ENCODE data around the gene LGALS7.

LGALS7 gene

DNA sequence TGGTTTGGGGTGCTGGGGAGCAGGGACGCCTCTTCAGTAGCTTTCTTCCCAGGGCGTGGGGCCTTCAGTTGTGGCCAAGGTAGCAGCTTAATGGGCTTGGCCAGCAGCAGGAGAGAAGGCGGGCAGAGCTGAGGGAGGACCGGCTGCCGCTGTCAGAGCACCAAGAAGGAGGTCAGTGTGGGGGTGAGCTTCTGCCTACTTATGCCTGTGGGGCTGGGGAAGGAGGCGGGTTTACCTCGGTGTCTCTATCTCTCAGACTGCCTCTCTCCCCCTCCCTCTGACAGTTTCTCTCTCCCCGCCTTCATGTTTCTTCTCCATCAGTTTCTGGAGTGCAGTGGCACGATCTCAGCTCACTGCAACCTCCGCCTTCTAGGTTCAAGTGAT lies 29.0 kb downstream of the LGALS7 start, which contains the start of gene CAPN12:
CAPN12 (minus strand) TSS at position 177 of the 384 bp plus-strand sequence. CDS start 309 bp downstream, outside the sequence.
- H4K91ac ChIP-seq (ENCODE audit: low read length): no peak within 1 kb of the TSS
- no peaks in the 10 kb centered on the region for H3K27me3 ChIP-seq (ENCODE audit: control insufficient read depth in 1 of 2, insufficient read depth in 1 of 2, low read length in 2 of 2)
- H3K18ac ChIP-seq (ENCODE audit: low read depth in 1 of 2, low read length in 2 of 2): no peak within 1 kb of the TSS
- H3K9me3 ChIP-seq (ENCODE audit: control insufficient read depth, low read length): no peaks in the 10 kb centered on the region
- H2AK5ac ChIP-seq (ENCODE audit: low read length, severe bottlenecking): no peak within 1 kb of the TSS
- H3K4me2 ChIP-seq (ENCODE audit: low read length, poor library complexity, severe bottlenecking): no peak within 1 kb of the TSS
- no peak within 1 kb of the TSS for H3K23ac ChIP-seq (ENCODE audit: low read length in 2 of 2)
- H3K14ac ChIP-seq (ENCODE audit: low read length in 2 of 2): no peak within 1 kb of the TSS
- H2AFZ ChIP-seq (ENCODE audit: low read depth, low read length): no peak within 1 kb of the TSS
- H4K8ac ChIP-seq (ENCODE audit: low read length): no peak within 1 kb of the TSS
- no peaks in the 10 kb centered on the region for H3K36me3 ChIP-seq (ENCODE audit: control insufficient read depth in 1 of 2, insufficient read depth in 2 of 2, low read depth in 1 of 2, low read length in 2 of 2)
- no peak for DNase-seq
- no peak within 1 kb of the TSS for H2BK5ac ChIP-seq (ENCODE audit: low read depth, low read length, poor library complexity, severe bottlenecking)
- no peaks in the 10 kb centered on the region for H3K79me1 ChIP-seq (replicated peaks; ENCODE audit: low read length, poor library complexity, severe bottlenecking)
- H3K9ac ChIP-seq (ENCODE audit: low read length): no peak within 1 kb of the TSS
- no peak within 1 kb of the TSS for H2BK12ac ChIP-seq (ENCODE audit: low read length in 2 of 2)
- H2BK15ac ChIP-seq (ENCODE audit: low read depth, poor library complexity, severe bottlenecking): no peak within 1 kb of the TSS
- no peak within 1 kb of the TSS for H3K4ac ChIP-seq (ENCODE audit: low read depth in 1 of 2, low read length in 2 of 2)
- no peaks in the 10 kb centered on the region for H3K4me1 ChIP-seq (ENCODE audit: control insufficient read depth, insufficient read depth, low read depth, low read length)
- no peak within 1 kb of the TSS for H2BK120ac ChIP-seq (ENCODE audit: low read depth, low read length)
- no peak within 1 kb of the TSS for H3K27ac ChIP-seq (ENCODE audit: low read length, poor library complexity, severe bottlenecking)
- H3K4me3 ChIP-seq (ENCODE audit: insufficient read depth in 1 of 2, low read depth in 1 of 2, low read length in 2 of 2): no peak within 1 kb of the TSS
- 71% methylated on average over 7 of the region's 10 CpGs for WGBS

DNA sequence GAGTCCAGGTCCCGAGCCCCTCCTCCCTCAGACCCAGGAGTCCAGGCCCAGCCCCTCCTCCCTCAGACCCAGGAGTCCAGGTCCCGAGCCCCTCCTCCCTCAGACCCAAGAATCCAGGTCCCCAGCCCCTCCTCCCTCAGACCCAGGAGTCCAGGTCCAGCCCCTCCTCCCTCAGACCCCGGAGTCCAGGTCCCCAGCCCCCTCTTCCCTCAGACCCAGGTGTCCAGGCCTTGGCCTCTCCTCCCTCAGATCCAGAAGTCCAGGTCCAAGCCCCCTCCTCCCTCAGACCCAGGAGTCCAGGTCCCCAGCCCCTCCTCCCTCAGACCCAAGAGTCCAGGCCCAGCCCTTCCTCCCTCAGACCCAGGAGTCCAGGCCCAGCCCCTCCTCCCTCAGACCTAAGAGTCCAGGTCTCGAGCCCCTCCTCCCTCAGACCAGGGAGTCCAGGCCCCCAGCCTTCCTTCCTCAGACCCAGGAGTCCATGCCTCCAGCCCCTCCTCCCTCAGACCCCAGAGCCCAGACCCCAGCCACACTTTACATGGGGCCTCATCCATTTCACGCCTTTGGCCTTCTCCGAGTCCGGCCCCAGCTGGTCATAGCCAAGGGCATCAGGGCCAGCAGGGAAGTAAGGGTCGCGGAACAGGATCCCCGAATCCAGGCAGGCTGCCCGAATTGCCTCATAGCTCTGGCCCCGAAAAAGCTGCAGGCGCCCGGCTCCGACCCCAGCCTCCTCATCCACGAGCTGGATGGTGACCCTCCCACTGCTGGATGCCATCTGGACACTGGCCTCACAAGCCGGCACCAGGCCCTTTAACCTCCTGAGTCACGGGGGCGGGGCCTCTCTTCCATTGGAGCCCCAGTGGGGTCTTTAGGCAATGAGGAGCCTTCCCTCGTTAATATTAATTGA lies 29.7 kb downstream of the LGALS7 start:
- H2AK5ac ChIP-seq (ENCODE audit: low read length, severe bottlenecking): no peak overlapping the region
- H3K79me1 ChIP-seq (replicated peaks; ENCODE audit: low read length, poor library complexity, severe bottlenecking): no peaks in the 10 kb centered on the region
- H3K4me3 ChIP-seq (ENCODE audit: insufficient read depth in 1 of 2, low read depth in 1 of 2, low read length in 2 of 2): no peak overlapping the region
- H4K8ac ChIP-seq (ENCODE audit: low read length): no peak overlapping the region
- H3K9me3 ChIP-seq (ENCODE audit: control insufficient read depth, low read length): no peaks in the 10 kb centered on the region
- H3K14ac ChIP-seq (ENCODE audit: low read length in 2 of 2): no peak overlapping the region
- no peak overlapping the region for H3K4me2 ChIP-seq (ENCODE audit: low read length, poor library complexity, severe bottlenecking)
- WGBS: 87% methylated on average over 19 of the region's 20 CpGs
- DNase-seq: no peak
- H3K27ac ChIP-seq (ENCODE audit: low read length, poor library complexity, severe bottlenecking): no peak overlapping the region
- H3K36me3 ChIP-seq (ENCODE audit: control insufficient read depth in 1 of 2, insufficient read depth in 2 of 2, low read depth in 1 of 2, low read length in 2 of 2): no peaks in the 10 kb centered on the region
- no peak overlapping the region for H4K91ac ChIP-seq (ENCODE audit: low read length)
- no peak overlapping the region for H2BK15ac ChIP-seq (ENCODE audit: low read depth, poor library complexity, severe bottlenecking)
- H2AFZ ChIP-seq (ENCODE audit: low read depth, low read length): no peak overlapping the region
- no peak overlapping the region for H3K23ac ChIP-seq (ENCODE audit: low read length in 2 of 2)
- no peak overlapping the region for H3K18ac ChIP-seq (ENCODE audit: low read depth in 1 of 2, low read length in 2 of 2)
- H2BK120ac ChIP-seq (ENCODE audit: low read depth, low read length): no peak overlapping the region
- peaks cover 0 to 3% of the 10 kb centered on the region in 2 experiments for H3K27me3 ChIP-seq (ENCODE audit: control insufficient read depth in 1 of 2, insufficient read depth in 1 of 2, low read length in 2 of 2)
- H2BK5ac ChIP-seq (ENCODE audit: low read depth, low read length, poor library complexity, severe bottlenecking): no peak overlapping the region
- no peaks in the 10 kb centered on the region for H3K4me1 ChIP-seq (ENCODE audit: control insufficient read depth, insufficient read depth, low read depth, low read length)
- H3K9ac ChIP-seq (ENCODE audit: low read length): no peak overlapping the region
- H3K4ac ChIP-seq (ENCODE audit: low read depth in 1 of 2, low read length in 2 of 2): no peak overlapping the region
- no peak overlapping the region for H2BK12ac ChIP-seq (ENCODE audit: low read length in 2 of 2)

DNA sequence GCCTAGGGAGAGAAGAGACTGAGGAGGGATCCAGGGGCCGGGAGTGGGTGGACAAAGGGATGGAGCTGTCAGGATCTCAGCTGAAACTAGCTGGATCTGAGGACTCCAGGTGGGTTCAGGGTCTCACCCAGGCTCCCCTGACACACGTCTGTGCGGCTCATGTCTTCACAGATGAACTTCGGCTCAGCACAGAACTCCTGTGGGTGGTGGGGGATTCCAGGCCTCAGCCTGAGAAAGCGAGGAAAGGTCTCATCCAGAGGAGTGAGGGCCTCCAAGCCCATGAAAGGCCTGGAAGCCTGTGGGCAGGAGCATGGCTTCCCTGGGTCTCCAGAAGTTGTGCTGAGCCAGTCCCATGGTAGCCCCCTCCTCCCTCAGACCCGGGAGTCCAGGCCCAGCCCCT lies 30.4 kb downstream of the LGALS7 start:
- Histone ChIP-seq H3K79me1 (replicated peaks; ENCODE audit: low read length, poor library complexity, severe bottlenecking) (no peaks in the 10 kb centered on the region), H3K9ac (ENCODE audit: low read length) (no peak overlapping the region), H4K91ac (ENCODE audit: low read length) (no peak overlapping the region), H2BK15ac (ENCODE audit: low read depth, poor library complexity, severe bottlenecking) (no peak overlapping the region), H3K4me2 (ENCODE audit: low read length, poor library complexity, severe bottlenecking) (no peak overlapping the region), H4K8ac (ENCODE audit: low read length) (no peak overlapping the region), H3K27me3 (ENCODE audit: control insufficient read depth in 1 of 2, insufficient read depth in 1 of 2, low read length in 2 of 2) (peaks cover 0 to 7% of the 10 kb centered on the region in 2 experiments), H3K4ac (ENCODE audit: low read depth in 1 of 2, low read length in 2 of 2) (no peak overlapping the region), H3K14ac (ENCODE audit: low read length in 2 of 2) (no peak overlapping the region), H3K27ac (ENCODE audit: low read length, poor library complexity, severe bottlenecking) (no peak overlapping the region), H2AFZ (ENCODE audit: low read depth, low read length) (no peak overlapping the region), H2BK5ac (ENCODE audit: low read depth, low read length, poor library complexity, severe bottlenecking) (no peak overlapping the region), H2BK12ac (ENCODE audit: low read length in 2 of 2) (no peak overlapping the region), H3K9me3 (ENCODE audit: control insufficient read depth, low read length) (no peaks in the 10 kb centered on the region), H3K4me3 (ENCODE audit: insufficient read depth in 1 of 2, low read depth in 1 of 2, low read length in 2 of 2) (no peak overlapping the region), H3K23ac (ENCODE audit: low read length in 2 of 2) (no peak overlapping the region), H3K36me3 (ENCODE audit: control insufficient read depth in 1 of 2, insufficient read depth in 2 of 2, low read depth in 1 of 2, low read length in 2 of 2) (no peaks in the 10 kb centered on the region), H2AK5ac (ENCODE audit: low read length, severe bottlenecking) (no peak overlapping the region), H2BK120ac (ENCODE audit: low read depth, low read length) (no peak overlapping the region), H3K4me1 (ENCODE audit: control insufficient read depth, insufficient read depth, low read depth, low read length) (no peaks in the 10 kb centered on the region), H3K18ac (ENCODE audit: low read depth in 1 of 2, low read length in 2 of 2) (no peak overlapping the region)
- DNase-seq: no peak
- WGBS: 94% methylated on average over 6 of the region's 6 CpGs

DNA sequence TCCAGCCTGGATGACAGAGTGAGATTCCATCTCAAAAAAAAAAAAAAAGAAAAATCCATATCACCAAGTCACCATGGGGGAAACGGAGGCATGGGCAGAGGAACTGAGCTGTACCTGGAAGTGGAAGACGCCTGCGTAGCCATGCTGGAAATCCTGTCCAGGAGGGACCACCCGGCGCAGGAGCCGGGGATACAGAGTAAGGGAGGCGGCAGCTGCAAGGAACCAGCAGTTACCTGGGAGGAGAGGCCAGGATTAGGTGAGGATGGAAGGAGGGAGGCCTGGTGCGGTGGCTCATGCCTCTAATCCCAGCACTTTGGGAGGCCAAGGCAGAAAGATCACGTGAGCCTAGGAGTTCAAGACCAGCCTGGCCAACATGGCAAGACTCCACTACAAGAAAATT lies 31.0 kb downstream of the LGALS7 start:
- no peak overlapping the region for H3K9ac ChIP-seq (ENCODE audit: low read length)
- no peak overlapping the region for H3K27ac ChIP-seq (ENCODE audit: low read length, poor library complexity, severe bottlenecking)
- no peak overlapping the region for H4K91ac ChIP-seq (ENCODE audit: low read length)
- no peak overlapping the region for H2BK12ac ChIP-seq (ENCODE audit: low read length in 2 of 2)
- no peak overlapping the region for H2AK5ac ChIP-seq (ENCODE audit: low read length, severe bottlenecking)
- no peak overlapping the region for H4K8ac ChIP-seq (ENCODE audit: low read length)
- H2BK15ac ChIP-seq (ENCODE audit: low read depth, poor library complexity, severe bottlenecking): no peak overlapping the region
- no peak overlapping the region for H2BK5ac ChIP-seq (ENCODE audit: low read depth, low read length, poor library complexity, severe bottlenecking)
- no peak overlapping the region for H3K14ac ChIP-seq (ENCODE audit: low read length in 2 of 2)
- DNase-seq: no peak
- H3K4me3 ChIP-seq (ENCODE audit: insufficient read depth in 1 of 2, low read depth in 1 of 2, low read length in 2 of 2): no peak overlapping the region
- H3K4me2 ChIP-seq (ENCODE audit: low read length, poor library complexity, severe bottlenecking): no peak overlapping the region
- H3K23ac ChIP-seq (ENCODE audit: low read length in 2 of 2): no peak overlapping the region
- H3K4me1 ChIP-seq (ENCODE audit: control insufficient read depth, insufficient read depth, low read depth, low read length): peaks cover 2% of the 10 kb centered on the region
- H3K27me3 ChIP-seq (ENCODE audit: control insufficient read depth in 1 of 2, insufficient read depth in 1 of 2, low read length in 2 of 2): peaks cover 0 to 12% of the 10 kb centered on the region in 2 experiments
- H2AFZ ChIP-seq (ENCODE audit: low read depth, low read length): no peak overlapping the region
- no peak overlapping the region for H3K18ac ChIP-seq (ENCODE audit: low read depth in 1 of 2, low read length in 2 of 2)
- WGBS: 96% methylated on average over 8 of the region's 9 CpGs
- H2BK120ac ChIP-seq (ENCODE audit: low read depth, low read length): no peak overlapping the region
- H3K79me1 ChIP-seq (replicated peaks; ENCODE audit: low read length, poor library complexity, severe bottlenecking): no peaks in the 10 kb centered on the region
- no peak overlapping the region for H3K4ac ChIP-seq (ENCODE audit: low read depth in 1 of 2, low read length in 2 of 2)
- H3K9me3 ChIP-seq (ENCODE audit: control insufficient read depth, low read length): no peaks in the 10 kb centered on the region
- H3K36me3 ChIP-seq (ENCODE audit: control insufficient read depth in 1 of 2, insufficient read depth in 2 of 2, low read depth in 1 of 2, low read length in 2 of 2): no peaks in the 10 kb centered on the region

All from mesenchymal stem cell (in vitro differentiated cells and primary cell).